ENCODE measurements around the gene ARMCX2. TPM values are rescaled to one million over a fixed set of nuclear protein-coding genes. Genes with fewer than 3 reads are reported as not detected.
"Not testable (repeated sequence)": the region's sequence is repeated elsewhere in the genome, so short reads cannot be mapped to it uniquely, and the experiment has no call there.

Gene ARMCX2
- total RNA-seq, 1 donor from 2014 or later, result 105 TPM

GRCh38 chrX:101657495-101657894, 2.2 kb downstream of the ARMCX2 start:
- no peak overlapping the region for H3K27ac Mint-ChIP-seq
- no peak overlapping the region for H3K9ac ChIP-seq

GRCh38 chrX:101656817-101657216, 2.8 kb downstream of the ARMCX2 start:
- peaks cover 4% of the 10 kb centered on the region for H3K27me3 Mint-ChIP-seq (ENCODE audit: insufficient read depth, low read depth)
- no peak overlapping the region for H3K4me3 Mint-ChIP-seq
- H3F3A ChIP-seq (ENCODE audit: low read depth), result no peaks in the 10 kb centered on the region
- peaks cover 3% of the 10 kb centered on the region for H3K36me3 Mint-ChIP-seq
- H3K4me2 ChIP-seq, result no peak overlapping the region
- H3K9ac ChIP-seq, result no peak overlapping the region
- H3K27ac ChIP-seq, result no peak overlapping the region
- H2AFZ ChIP-seq (replicated peaks), result no peak overlapping the region
- DNase-seq (ENCODE audit: low spot score), result no peak
- H3K9me3 Mint-ChIP-seq, result peaks cover 2% of the 10 kb centered on the region
- H3K4me1 Mint-ChIP-seq, result no peaks in the 10 kb centered on the region
- H3K27ac Mint-ChIP-seq, result no peak overlapping the region
- TF ChIP-seq EZH2phosphoT487 (IDR thresholded peaks at IDR 0.05), result no peak
- no peak for TF ChIP-seq CTCF (IDR thresholded peaks at IDR 0.05)
- TF ChIP-seq EZH2 (IDR thresholded peaks at IDR 0.05), result no peak
- peaks cover 10% of the 10 kb centered on the region for H4K20me1 ChIP-seq (ENCODE audit: low read depth)
- H3K27me3 ChIP-seq, result no peaks in the 10 kb centered on the region
- H3K4me1 ChIP-seq, result no peaks in the 10 kb centered on the region
- H3K36me3 ChIP-seq, result no peaks in the 10 kb centered on the region
- H3K9me3 ChIP-seq (ENCODE audit: low read depth), result no peaks in the 10 kb centered on the region
- H3K4me3 ChIP-seq, result no peak overlapping the region
- H3K79me2 ChIP-seq (ENCODE audit: low read depth), result peaks cover 25% of the 10 kb centered on the region

More at GRCh38 chrX:101657495-101657894, 2.2 kb downstream of the ARMCX2 start:
- no peak overlapping the region for H3K4me3 Mint-ChIP-seq
- no peaks in the 10 kb centered on the region for H3K27me3 ChIP-seq
- H3K27ac ChIP-seq, result no peak overlapping the region
- peaks cover 3% of the 10 kb centered on the region for H3K36me3 Mint-ChIP-seq
- no peaks in the 10 kb centered on the region for H3K4me1 Mint-ChIP-seq
- no peaks in the 10 kb centered on the region for H3K4me1 ChIP-seq
- no peaks in the 10 kb centered on the region for H3F3A ChIP-seq (ENCODE audit: low read depth)
- H3K9me3 ChIP-seq (ENCODE audit: low read depth), result no peaks in the 10 kb centered on the region
- H3K27me3 Mint-ChIP-seq (ENCODE audit: insufficient read depth, low read depth), result peaks cover 4% of the 10 kb centered on the region
- no peak for TF ChIP-seq EZH2phosphoT487 (IDR thresholded peaks at IDR 0.05)
- TF ChIP-seq CTCF (IDR thresholded peaks at IDR 0.05), result no peak
- no peak for TF ChIP-seq EZH2 (IDR thresholded peaks at IDR 0.05)
- no peak overlapping the region for H3K4me3 ChIP-seq
- peaks cover 10% of the 10 kb centered on the region for H4K20me1 ChIP-seq (ENCODE audit: low read depth)
- no peak for DNase-seq (ENCODE audit: low spot score)
- no peaks in the 10 kb centered on the region for H3K36me3 ChIP-seq
- peaks cover 2% of the 10 kb centered on the region for H3K9me3 Mint-ChIP-seq
- peaks cover 25% of the 10 kb centered on the region for H3K79me2 ChIP-seq (ENCODE audit: low read depth)
- no peak overlapping the region for H3K4me2 ChIP-seq
- no peak overlapping the region for H2AFZ ChIP-seq (replicated peaks)

GRCh38 chrX:101655534-101655933, 4.1 kb downstream of the ARMCX2 start:
- Histone ChIP-seq H3K4me2 (no peak overlapping the region), H3K4me3 (no peak overlapping the region), H3K9ac (no peak overlapping the region), H3K27ac (no peak overlapping the region), H3K79me2 (ENCODE audit: low read depth) (peaks cover 25% of the 10 kb centered on the region), H3K4me1 (no peaks in the 10 kb centered on the region), H3K27me3 (no peaks in the 10 kb centered on the region), H3F3A (ENCODE audit: low read depth) (no peaks in the 10 kb centered on the region), H3K36me3 (no peaks in the 10 kb centered on the region), H2AFZ (replicated peaks) (no peak overlapping the region), H3K9me3 (ENCODE audit: low read depth) (no peaks in the 10 kb centered on the region), H4K20me1 (ENCODE audit: low read depth) (peaks cover 10% of the 10 kb centered on the region)
- H3K4me1 Mint-ChIP-seq, result no peaks in the 10 kb centered on the region
- H3K27ac Mint-ChIP-seq, result no peak overlapping the region
- peaks cover 2% of the 10 kb centered on the region for H3K9me3 Mint-ChIP-seq
- H3K36me3 Mint-ChIP-seq, result peaks cover 3% of the 10 kb centered on the region
- TF ChIP-seq EZH2 (IDR thresholded peaks at IDR 0.05) (no peak), EZH2phosphoT487 (IDR thresholded peaks at IDR 0.05) (no peak), CTCF (IDR thresholded peaks at IDR 0.05) (no peak)
- H3K4me3 Mint-ChIP-seq, result no peak overlapping the region
- H3K27me3 Mint-ChIP-seq (ENCODE audit: insufficient read depth, low read depth), result no peaks in the 10 kb centered on the region
- no peak for DNase-seq (ENCODE audit: low spot score)

GRCh38 chrX:101647716-101648115, 11.9 kb downstream of the ARMCX2 start:
- DNase-seq (ENCODE audit: low spot score); H3K27ac ChIP-seq; H2AFZ ChIP-seq (replicated peaks); H3F3A ChIP-seq (ENCODE audit: low read depth); H3K36me3 ChIP-seq; H3K9me3 Mint-ChIP-seq; H3K4me1 Mint-ChIP-seq; H3K4me3 ChIP-seq; H3K27me3 Mint-ChIP-seq (ENCODE audit: insufficient read depth, low read depth); H3K4me3 Mint-ChIP-seq; H4K20me1 ChIP-seq (ENCODE audit: low read depth); H3K4me1 ChIP-seq; H3K9me3 ChIP-seq (ENCODE audit: low read depth); H3K27me3 ChIP-seq; H3K27ac Mint-ChIP-seq; H3K79me2 ChIP-seq (ENCODE audit: low read depth); H3K9ac ChIP-seq; H3K4me2 ChIP-seq; H3K36me3 Mint-ChIP-seq: not testable (repeated sequence)
